Activated T-cell treated with anti-CD3 and anti-CD28 coated beads, Interleukin-2, amount 50 U/mL, for 1 hour (primary cell): ENCODE data around the gene IDH1.

Experiments used
- DNase-seq: peaks from one replicate; pipeline ENCODE4 v3.0.0-alpha.2; 2020

Gene IDH1

GRCh38 chr2:208208335-208209085 is 46.4 kb downstream of the IDH1 start:
- DNase-seq = no peak

- DNase-seq = no peak
Measured at GRCh38 chr2:208207769-208208168, 47.1 kb downstream of the IDH1 start.

GRCh38 chr2:208204166-208204565 is 50.7 kb downstream of the IDH1 start:
- DNase-seq = no peak

GRCh38 chr2:208195531-208195930 is 59.3 kb downstream of the IDH1 start:
- no peak for DNase-seq

- DNase-seq = no peak
Measured at GRCh38 chr2:208192611-208193236, 62.1 kb downstream of the IDH1 start.

GRCh38 chr2:208189810-208190503 is 64.9 kb downstream of the IDH1 start, which contains the start of gene C2orf80:
TSS of gene C2orf80 (minus strand) at chr2:208190030. CDS start at chr2:208186986, 3,044 bp downstream.
- DNase-seq = no peak

- no peak for DNase-seq
Measured at GRCh38 chr2:208189069-208189809, 65.6 kb downstream of the IDH1 start.

- DNase-seq = no peak
Measured at GRCh38 chr2:208186893-208187292, 68.0 kb downstream of the IDH1 start.

- no peak for DNase-seq
Measured at GRCh38 chr2:208186465-208186864, 68.4 kb downstream of the IDH1 start.
